H9 (cell line): ENCODE data around the gene SLC38A1. TPM values are rescaled to one million over a fixed set of nuclear protein-coding genes. Genes with fewer than 3 reads are reported as not detected.

Experiments used
- DNase-seq: peaks from one replicate; pipeline ENCODE4 v3.0.0-alpha.2; 2017
- H2AFZ ChIP-seq: one replicate; pipeline ENCODE4 v1.6.1; 2013; ENCODE audit warnings: mild to moderate bottlenecking, low read length, control low read depth, moderate library complexity
- H2AK5ac ChIP-seq: 2 replicates; pipeline ENCODE4 v1.6.1; 2013; ENCODE audit warnings: low read length, control low read depth, mixed read lengths; ENCODE audit not compliant: insufficient read length
- H2BK120ac ChIP-seq: one replicate; pipeline ENCODE4 v1.6.1; 2013; ENCODE audit warnings: low read depth, mild to moderate bottlenecking, low read length, control low read depth, inconsistent platforms; ENCODE audit not compliant: poor library complexity, severe bottlenecking
- H2BK12ac ChIP-seq: 2 replicates; pipeline ENCODE4 v1.6.1; 2013; ENCODE audit warnings: low read length, control low read depth, mixed read lengths, low read depth; ENCODE audit not compliant: insufficient read length
- H2BK15ac ChIP-seq: 2 replicates; pipeline ENCODE4 v1.6.1; 2013; ENCODE audit warnings: low read depth, low read length, control low read depth
- H2BK20ac ChIP-seq: one replicate; pipeline ENCODE4 v1.6.1; 2013; ENCODE audit warnings: low read depth, mild to moderate bottlenecking, low read length, control low read depth, inconsistent platforms; ENCODE audit not compliant: poor library complexity, severe bottlenecking
- H2BK5ac ChIP-seq: 2 replicates; pipeline ENCODE4 v1.6.1; 2013; ENCODE audit warnings: low read length, control low read depth, mixed read lengths; ENCODE audit not compliant: insufficient read length
- H3K14ac ChIP-seq: 2 replicates; pipeline ENCODE4 v1.6.1; 2013; ENCODE audit warnings: low read length, control low read depth; ENCODE audit not compliant: insufficient read depth
- H3K18ac ChIP-seq: 2 replicates; pipeline ENCODE4 v1.6.1; 2013; ENCODE audit warnings: low read depth, mild to moderate bottlenecking, mixed read lengths, low read length, control low read depth; ENCODE audit not compliant: insufficient read length
- H3K23ac ChIP-seq: 2 replicates; pipeline ENCODE4 v1.6.1; 2013; ENCODE audit warnings: low read length, control low read depth, mixed read lengths, low read depth; ENCODE audit not compliant: insufficient read length
- H3K23me2 ChIP-seq: 2 replicates; pipeline ENCODE4 v1.6.1; 2013; ENCODE audit warnings: low read depth, mild to moderate bottlenecking, mixed read lengths, low read length, control low read depth; ENCODE audit not compliant: insufficient read length, poor library complexity, severe bottlenecking
- H3K27ac ChIP-seq: 2 replicates; pipeline ENCODE4 v1.5.1; 2013; ENCODE audit warnings: low read length, control low read depth, mixed read lengths, low read depth; ENCODE audit not compliant: insufficient read length
- H3K27me3 ChIP-seq: 2 replicates; pipeline ENCODE4 v1.6.1; 2013; ENCODE audit warnings: low read length, control low read depth, inconsistent platforms; ENCODE audit not compliant: insufficient read depth
- H3K4ac ChIP-seq: 2 replicates; pipeline ENCODE4 v1.6.1; 2013; ENCODE audit warnings: low read depth, mild to moderate bottlenecking, control low read depth, inconsistent platforms, low read length, moderate library complexity
- H3K4me1 ChIP-seq: 2 replicates; pipeline ENCODE4 v1.6.1; 2013; ENCODE audit warnings: low read length, control low read depth, inconsistent platforms; ENCODE audit not compliant: insufficient read depth
- H3K4me2 ChIP-seq: 2 replicates; pipeline ENCODE4 v1.6.1; 2013; ENCODE audit warnings: low read length, control low read depth, mixed read lengths; ENCODE audit not compliant: insufficient read length, insufficient read depth
- H3K56ac ChIP-seq: 2 replicates; pipeline ENCODE4 v1.6.1; 2013; ENCODE audit warnings: low read depth, mild to moderate bottlenecking, mixed read lengths, low read length, control low read depth; ENCODE audit not compliant: insufficient read length
- H3K79me1 ChIP-seq: 2 replicates; pipeline ENCODE4 v1.6.1; 2013; ENCODE audit warnings: low read depth, mild to moderate bottlenecking, moderate library complexity, low read length, control low read depth, inconsistent platforms; ENCODE audit not compliant: insufficient read depth, poor library complexity, severe bottlenecking
- H3K79me2 ChIP-seq: 2 replicates; pipeline ENCODE4 v1.6.1; 2013; ENCODE audit warnings: low read length, control low read depth, inconsistent platforms; ENCODE audit not compliant: insufficient read depth
- H3K9ac ChIP-seq: 2 replicates; pipeline ENCODE4 v1.6.1; 2013; ENCODE audit warnings: low read length, control low read depth, mixed read lengths; ENCODE audit not compliant: insufficient read length; ENCODE audit errors: extremely low read depth
- H3K9me3 ChIP-seq: one replicate; pipeline ENCODE4 v1.6.1; 2013; ENCODE audit warnings: low read depth, low read length, inconsistent platforms; ENCODE audit not compliant: control insufficient read depth
- H3T11ph ChIP-seq: one replicate; pipeline ENCODE4 v1.6.1; 2013; ENCODE audit warnings: mild to moderate bottlenecking, low read length, control low read depth, inconsistent platforms
- H4K20me1 ChIP-seq: one replicate; pipeline ENCODE4 v1.6.1; 2013; ENCODE audit not compliant: control insufficient read depth, insufficient read length, insufficient read depth
- H4K5ac ChIP-seq: 2 replicates; pipeline ENCODE4 v1.6.1; 2013; ENCODE audit warnings: low read depth, mild to moderate bottlenecking, mixed read lengths, low read length, control low read depth; ENCODE audit not compliant: insufficient read length
- H4K8ac ChIP-seq: replicated peaks from 2 replicates; pipeline ENCODE4 v1.6.1; 2013; ENCODE audit warnings: low read length, control low read depth, mixed read lengths, low read depth; ENCODE audit not compliant: insufficient read length
- H4K91ac ChIP-seq: 2 replicates; pipeline ENCODE4 v1.6.1; 2013; ENCODE audit warnings: low read depth, mild to moderate bottlenecking, moderate library complexity, mixed read lengths, low read length, control low read depth; ENCODE audit not compliant: insufficient read length
- H3K27ac Mint-ChIP-seq, 3 experiments: 2 replicates in 2 of 3; 3 replicates in 1 of 3; pipeline ENCODE4 v1.8.0; 2020 to 2021; ENCODE audit warnings: mixed read lengths in 3 of 3, mild to moderate bottlenecking in 1 of 3, moderate library complexity in 1 of 3
- H3K27me3 Mint-ChIP-seq: 2 replicates; pipeline ENCODE4 v1.8.0; 2021; ENCODE audit warnings: low read depth, mild to moderate bottlenecking, moderate library complexity, mixed read lengths
- H3K36me3 Mint-ChIP-seq, 3 experiments: 2 replicates in 2 of 3; 3 replicates in 1 of 3; pipeline ENCODE4 v1.8.0; 2020 to 2021; ENCODE audit warnings: low read depth in 3 of 3, mixed read lengths in 3 of 3; ENCODE audit not compliant: insufficient read depth in 1 of 3
- H3K4me1 Mint-ChIP-seq, 2 experiments: 2 replicates each; pipeline ENCODE4 v1.8.0; 2020; ENCODE audit warnings: mixed read lengths in 2 of 2
- H3K4me3 Mint-ChIP-seq, 2 experiments: 2 replicates in 1 of 2; 3 replicates in 1 of 2; pipeline ENCODE4 v1.8.0; 2020 to 2021; ENCODE audit warnings: mild to moderate bottlenecking in 2 of 2, mixed read lengths in 2 of 2, moderate library complexity in 1 of 2
- H3K9me3 Mint-ChIP-seq, 2 experiments: 2 replicates in 1 of 2; 3 replicates in 1 of 2; pipeline ENCODE4 v1.8.0; 2020; ENCODE audit warnings: mild to moderate bottlenecking in 2 of 2, mixed read lengths in 2 of 2, moderate library complexity in 1 of 2
- CTCF ChIP-seq: fragments of 200-600 bp; sonication (generic); conservative IDR thresholded peaks from 3 replicates; pipeline ENCODE4 v1.8.0; 2021; ENCODE audit warnings: antibody characterized with exemption, mild to moderate bottlenecking
- total RNA-seq: library from RNA; stranded (reverse); gene quantifications from 2 replicates; pipeline ENCODE4 v1.2.1, GENCODE V29; 2021

SLC38A1 gene
- total RNA-seq, 1 experiment from 2014 or later: 216 TPM

GRCh38 chr12:46208370-46208769, 60.5 kb downstream of the SLC38A1 start:
- peaks cover 62 to 89% (median 83%) of the 10 kb centered on the region in 3 experiments for H3K36me3 Mint-ChIP-seq
- H3K79me2 ChIP-seq: peaks cover 3% of the 10 kb centered on the region; the same call in 1 of the 2 replicates

More at GRCh38 chr12:46208370-46208769, 60.5 kb downstream of the SLC38A1 start:
- Histone ChIP-seq H2BK20ac (no peak overlapping the region), H3K27ac (no peak overlapping the region), H3K27me3 (no peaks in the 10 kb centered on the region), H3T11ph (no peak overlapping the region), H4K20me1 (no peaks in the 10 kb centered on the region), H2AFZ (no peak overlapping the region), H3K4me2 (no peak overlapping the region), H4K5ac (no peak overlapping the region), H3K9ac (no peak overlapping the region), H2AK5ac (no peak overlapping the region), H3K4me1 (peaks cover 4% of the 10 kb centered on the region), H3K79me1 (no peaks in the 10 kb centered on the region), H3K4ac (no peak overlapping the region), H3K56ac (no peak overlapping the region), H2BK15ac (no peak overlapping the region), H3K23me2 (no peaks in the 10 kb centered on the region), H4K91ac (no peak overlapping the region), H3K14ac (no peak overlapping the region), H3K9me3 (no peaks in the 10 kb centered on the region), H2BK120ac (no peak overlapping the region), H2BK5ac (no peak overlapping the region), H4K8ac (no peak overlapping the region), H2BK12ac (no peak overlapping the region), H3K18ac (no peak overlapping the region), H3K23ac (no peak overlapping the region)
- Mint-ChIP-seq H3K9me3 (no peaks in the 10 kb centered on the region), H3K27ac (peak overlapping the region in 1 of 3 experiments; percentile 49; a peak in 1 of 7 replicates), H3K4me3 (no peak overlapping the region), H3K27me3 (no peaks in the 10 kb centered on the region), H3K4me1 (peaks cover 31 to 41% of the 10 kb centered on the region in 2 experiments)
- TF ChIP-seq CTCF: no peak
- no peak for DNase-seq
